Measurements from ENCODE around the gene DNASE1L2.
A peak's percentile ranks its signal among the peaks of the same experiment; 100 is the strongest.
"Not testable (repeated sequence)": the region's sequence is repeated elsewhere in the genome, so short reads cannot be mapped to it uniquely, and the experiment has no call there.

Gene DNASE1L2

GRCh38 chr16:2242598-2242997, 6.4 kb downstream of the DNASE1L2 start:
- no peak for DNase-seq

- no peak for DNase-seq
These were observed 6.8 kb downstream of the DNASE1L2 start for GRCh38 chr16:2243031-2243528.

GRCh38 chr16:2243781-2244180, 7.5 kb downstream of the DNASE1L2 start:
- no peak for DNase-seq

GRCh38 chr16:2244301-2244700, 8.1 kb downstream of the DNASE1L2 start:
- no peak for DNase-seq

GRCh38 chr16:2244926-2245795, 8.9 kb downstream of the DNASE1L2 start:
- DNase-seq, result no peak

- no peak for DNase-seq
These were observed 10.1 kb downstream of the DNASE1L2 start for GRCh38 chr16:2246301-2246885.

GRCh38 chr16:2250652-2251295, 14.5 kb downstream of the DNASE1L2 start:
- no peak for DNase-seq

- peak; percentile 81 for DNase-seq
These were observed 15.3 kb downstream of the DNASE1L2 start, which contains the start of gene ECI1 for GRCh38 chr16:2251296-2252111. ECI1 (minus strand) TSS chr16:2251587; CDS start chr16:2251566, 21 bp downstream.

GRCh38 chr16:2252806-2253148, 16.5 kb downstream of the DNASE1L2 start:
- DNase-seq, result no peak

- DNase-seq, result no peak
These were observed 17.0 kb downstream of the DNASE1L2 start for GRCh38 chr16:2253293-2253692.

GRCh38 chr16:2256531-2257140, 20.4 kb downstream of the DNASE1L2 start:
- no peak for DNase-seq

- no peak for DNase-seq
These were observed 21.5 kb downstream of the DNASE1L2 start for GRCh38 chr16:2257726-2258125.

- not testable (repeated sequence) for DNase-seq
These were observed 22.3 kb downstream of the DNASE1L2 start for GRCh38 chr16:2258530-2258929.

GRCh38 chr16:2260250-2260649, 24.0 kb downstream of the DNASE1L2 start:
- no peak for DNase-seq

- not testable (repeated sequence) for DNase-seq
These were observed 26.8 kb downstream of the DNASE1L2 start for GRCh38 chr16:2263026-2263425.

- DNase-seq, result not testable (repeated sequence)
These were observed 30.6 kb downstream of the DNASE1L2 start for GRCh38 chr16:2266887-2267286.

GRCh38 chr16:2267505-2267912, 31.3 kb downstream of the DNASE1L2 start:
- not testable (repeated sequence) for DNase-seq

GRCh38 chr16:2267913-2268666, 31.8 kb downstream of the DNASE1L2 start, which contains the start of gene RNPS1:
RNPS1 (minus strand) TSS chr16:2268126; CDS start chr16:2264643, 3,483 bp downstream.
- peak; percentile 93 for DNase-seq

GRCh38 chr16:2270070-2270462, 33.8 kb downstream of the DNASE1L2 start:
- DNase-seq, result no peak

- DNase-seq, result no peak
These were observed 34.6 kb downstream of the DNASE1L2 start for GRCh38 chr16:2270588-2271470.

All from NCI-H2171 (cell line).